ENCODE data around the gene STRADB.

- TF ChIP-seq, protein P1, sequence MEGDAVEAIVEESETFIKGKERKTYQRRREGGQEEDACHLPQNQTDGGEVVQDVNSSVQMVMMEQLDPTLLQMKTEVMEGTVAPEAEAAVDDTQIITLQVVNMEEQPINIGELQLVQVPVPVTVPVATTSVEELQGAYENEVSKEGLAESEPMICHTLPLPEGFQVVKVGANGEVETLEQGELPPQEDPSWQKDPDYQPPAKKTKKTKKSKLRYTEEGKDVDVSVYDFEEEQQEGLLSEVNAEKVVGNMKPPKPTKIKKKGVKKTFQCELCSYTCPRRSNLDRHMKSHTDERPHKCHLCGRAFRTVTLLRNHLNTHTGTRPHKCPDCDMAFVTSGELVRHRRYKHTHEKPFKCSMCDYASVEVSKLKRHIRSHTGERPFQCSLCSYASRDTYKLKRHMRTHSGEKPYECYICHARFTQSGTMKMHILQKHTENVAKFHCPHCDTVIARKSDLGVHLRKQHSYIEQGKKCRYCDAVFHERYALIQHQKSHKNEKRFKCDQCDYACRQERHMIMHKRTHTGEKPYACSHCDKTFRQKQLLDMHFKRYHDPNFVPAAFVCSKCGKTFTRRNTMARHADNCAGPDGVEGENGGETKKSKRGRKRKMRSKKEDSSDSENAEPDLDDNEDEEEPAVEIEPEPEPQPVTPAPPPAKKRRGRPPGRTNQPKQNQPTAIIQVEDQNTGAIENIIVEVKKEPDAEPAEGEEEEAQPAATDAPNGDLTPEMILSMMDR (conservative IDR thresholded peaks at IDR 0.05; ENCODE audit: low read depth, low read length) = no peak
- TF ChIP-seq EZH2phosphoT487 (IDR thresholded peaks at IDR 0.05; ENCODE audit: borderline replicate concordance, low read length) = no peak
Measured at GRCh38 chr2:201520201-201520600, 68.7 kb downstream of the STRADB start.

Measured in PC-3 (cell line).